ENCODE results near the gene RRAGC. TPM values are rescaled to one million over a fixed set of nuclear protein-coding genes. Genes with fewer than 3 reads are reported as not detected.
A peak's percentile ranks its signal among the peaks of the same experiment; 100 is the strongest.

RRAGC gene
- total and polyA plus RNA-seq, 10 of the 15 experiments (the other 5 are each of a cell fraction or from before 2014, with no cell fraction given), result 5.5 to 22.1 (median 15.0) TPM

DNA sequence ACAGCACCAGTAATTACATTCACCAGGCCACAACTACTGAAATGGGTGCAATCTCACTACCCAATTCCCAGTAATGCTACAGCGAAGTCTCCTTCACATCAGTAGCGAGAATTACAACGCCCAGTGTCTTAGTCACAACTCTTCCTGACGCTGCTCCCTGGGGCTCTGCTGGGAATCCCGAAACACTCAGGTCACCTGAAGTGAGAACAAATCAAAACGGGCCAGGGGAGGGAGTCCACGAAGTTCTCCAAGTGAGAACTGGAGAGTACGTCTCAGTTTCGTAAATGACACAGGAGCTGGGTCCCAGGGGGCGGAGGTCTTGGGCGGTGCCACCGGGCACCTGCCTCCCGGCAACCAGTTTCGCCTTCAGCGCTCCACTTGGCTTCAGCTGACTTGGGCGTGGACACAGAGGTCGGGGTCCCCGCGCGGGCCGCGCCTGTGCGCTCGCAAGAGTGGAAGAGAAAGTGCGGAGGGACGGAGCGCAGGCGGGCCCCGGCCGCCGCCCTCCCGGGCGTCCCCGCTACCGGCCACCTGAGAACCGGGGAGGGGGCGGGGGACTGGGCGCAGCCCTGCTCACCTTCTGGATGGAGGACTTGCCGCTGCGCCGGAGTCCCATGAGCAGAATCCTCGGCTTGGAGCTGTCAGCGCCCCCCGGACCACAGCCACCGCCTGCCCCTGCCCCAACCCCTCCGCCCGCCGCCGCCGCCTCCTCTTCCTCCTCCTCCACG is 575 bp downstream of the RRAGC start (continued):
- TF ChIP-seq CBX5 (IDR thresholded peaks at IDR 0.05; ENCODE audit: low read depth) (no peak), NR2F1 (conservative IDR thresholded peaks at IDR 0.05) (peak; percentile 29; the same call in 1 of the 2 replicates), CHD1 (IDR thresholded peaks at IDR 0.05; ENCODE audit: low read depth, low read length) (no peak), BRCA1 (IDR thresholded peaks at IDR 0.05; ENCODE audit: low read depth, low read length) (no peak), NFIC (IDR thresholded peaks at IDR 0.05; ENCODE audit: low read depth, low read length) (no peak), BHLHE40 (IDR thresholded peaks at IDR 0.05; ENCODE audit: borderline replicate concordance in 1 of 2, low read depth in 2 of 2, low read length in 1 of 2) (peak; percentile 55 to 73), YBX1 (IDR thresholded peaks at IDR 0.05) (no peak), MYC (IDR thresholded peaks at IDR 0.05; ENCODE audit: insufficient read depth, insufficient read length, insufficient replicate concordance, low read length, severe bottlenecking) (no peak), IRF4 (IDR thresholded peaks at IDR 0.05; ENCODE audit: low read depth, low read length) (no peak), ASH2L (IDR thresholded peaks at IDR 0.05; ENCODE audit: borderline replicate concordance, low read depth) (no peak; the same call in 1 of the 2 replicates), BMI1 (IDR thresholded peaks at IDR 0.05; ENCODE audit: borderline replicate concordance) (no peak), RAD21 (IDR thresholded peaks at IDR 0.05; ENCODE audit: insufficient read depth, low read depth, low read length) (no peak), SMARCA5 (IDR thresholded peaks at IDR 0.05) (no peak), HCFC1 (IDR thresholded peaks at IDR 0.05; ENCODE audit: low read length) (no peak), NFYA (IDR thresholded peaks at IDR 0.05; ENCODE audit: borderline replicate concordance, low read depth, low read length) (no peak), SREBF1 (IDR thresholded peaks at IDR 0.05; ENCODE audit: low read length) (no peak), CHD4 (IDR thresholded peaks at IDR 0.05) (no peak), ZNF622 (IDR thresholded peaks at IDR 0.05) (no peak), CREM (IDR thresholded peaks at IDR 0.05; ENCODE audit: low read depth) (0 out of 2 replicates have a peak, but pooled peaks have one; percentile 9), BACH1 (IDR thresholded peaks at IDR 0.05; ENCODE audit: borderline replicate concordance) (no peak), GATAD2B (conservative IDR thresholded peaks at IDR 0.05; ENCODE audit: low read depth) (peak; percentile 46; the same call in 1 of the 2 replicates), SREBF2 (IDR thresholded peaks at IDR 0.05; ENCODE audit: low read length) (no peak), CEBPB (IDR thresholded peaks at IDR 0.05; ENCODE audit: borderline replicate concordance in 1 of 2, low read depth in 2 of 2, low read length in 2 of 2) (no peak)
- TF ChIP-seq, protein P1, sequence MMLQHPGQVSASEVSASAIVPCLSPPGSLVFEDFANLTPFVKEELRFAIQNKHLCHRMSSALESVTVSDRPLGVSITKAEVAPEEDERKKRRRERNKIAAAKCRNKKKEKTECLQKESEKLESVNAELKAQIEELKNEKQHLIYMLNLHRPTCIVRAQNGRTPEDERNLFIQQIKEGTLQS (IDR thresholded peaks at IDR 0.05; ENCODE audit: borderline replicate concordance, extremely low read depth, low read depth, low read length), result no peak
- TF ChIP-seq, protein P2, sequence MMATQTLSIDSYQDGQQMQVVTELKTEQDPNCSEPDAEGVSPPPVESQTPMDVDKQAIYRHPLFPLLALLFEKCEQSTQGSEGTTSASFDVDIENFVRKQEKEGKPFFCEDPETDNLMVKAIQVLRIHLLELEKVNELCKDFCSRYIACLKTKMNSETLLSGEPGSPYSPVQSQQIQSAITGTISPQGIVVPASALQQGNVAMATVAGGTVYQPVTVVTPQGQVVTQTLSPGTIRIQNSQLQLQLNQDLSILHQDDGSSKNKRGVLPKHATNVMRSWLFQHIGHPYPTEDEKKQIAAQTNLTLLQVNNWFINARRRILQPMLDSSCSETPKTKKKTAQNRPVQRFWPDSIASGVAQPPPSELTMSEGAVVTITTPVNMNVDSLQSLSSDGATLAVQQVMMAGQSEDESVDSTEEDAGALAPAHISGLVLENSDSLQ (IDR thresholded peaks at IDR 0.05), result 0 out of 2 replicates have a peak, but pooled peaks have one; percentile 13
- TF ChIP-seq, protein P3, sequence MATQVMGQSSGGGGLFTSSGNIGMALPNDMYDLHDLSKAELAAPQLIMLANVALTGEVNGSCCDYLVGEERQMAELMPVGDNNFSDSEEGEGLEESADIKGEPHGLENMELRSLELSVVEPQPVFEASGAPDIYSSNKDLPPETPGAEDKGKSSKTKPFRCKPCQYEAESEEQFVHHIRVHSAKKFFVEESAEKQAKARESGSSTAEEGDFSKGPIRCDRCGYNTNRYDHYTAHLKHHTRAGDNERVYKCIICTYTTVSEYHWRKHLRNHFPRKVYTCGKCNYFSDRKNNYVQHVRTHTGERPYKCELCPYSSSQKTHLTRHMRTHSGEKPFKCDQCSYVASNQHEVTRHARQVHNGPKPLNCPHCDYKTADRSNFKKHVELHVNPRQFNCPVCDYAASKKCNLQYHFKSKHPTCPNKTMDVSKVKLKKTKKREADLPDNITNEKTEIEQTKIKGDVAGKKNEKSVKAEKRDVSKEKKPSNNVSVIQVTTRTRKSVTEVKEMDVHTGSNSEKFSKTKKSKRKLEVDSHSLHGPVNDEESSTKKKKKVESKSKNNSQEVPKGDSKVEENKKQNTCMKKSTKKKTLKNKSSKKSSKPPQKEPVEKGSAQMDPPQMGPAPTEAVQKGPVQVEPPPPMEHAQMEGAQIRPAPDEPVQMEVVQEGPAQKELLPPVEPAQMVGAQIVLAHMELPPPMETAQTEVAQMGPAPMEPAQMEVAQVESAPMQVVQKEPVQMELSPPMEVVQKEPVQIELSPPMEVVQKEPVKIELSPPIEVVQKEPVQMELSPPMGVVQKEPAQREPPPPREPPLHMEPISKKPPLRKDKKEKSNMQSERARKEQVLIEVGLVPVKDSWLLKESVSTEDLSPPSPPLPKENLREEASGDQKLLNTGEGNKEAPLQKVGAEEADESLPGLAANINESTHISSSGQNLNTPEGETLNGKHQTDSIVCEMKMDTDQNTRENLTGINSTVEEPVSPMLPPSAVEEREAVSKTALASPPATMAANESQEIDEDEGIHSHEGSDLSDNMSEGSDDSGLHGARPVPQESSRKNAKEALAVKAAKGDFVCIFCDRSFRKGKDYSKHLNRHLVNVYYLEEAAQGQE (IDR thresholded peaks at IDR 0.05; ENCODE audit: low read depth, low read length), result no peak
- TF ChIP-seq, protein P4, sequence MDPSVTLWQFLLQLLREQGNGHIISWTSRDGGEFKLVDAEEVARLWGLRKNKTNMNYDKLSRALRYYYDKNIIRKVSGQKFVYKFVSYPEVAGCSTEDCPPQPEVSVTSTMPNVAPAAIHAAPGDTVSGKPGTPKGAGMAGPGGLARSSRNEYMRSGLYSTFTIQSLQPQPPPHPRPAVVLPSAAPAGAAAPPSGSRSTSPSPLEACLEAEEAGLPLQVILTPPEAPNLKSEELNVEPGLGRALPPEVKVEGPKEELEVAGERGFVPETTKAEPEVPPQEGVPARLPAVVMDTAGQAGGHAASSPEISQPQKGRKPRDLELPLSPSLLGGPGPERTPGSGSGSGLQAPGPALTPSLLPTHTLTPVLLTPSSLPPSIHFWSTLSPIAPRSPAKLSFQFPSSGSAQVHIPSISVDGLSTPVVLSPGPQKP (IDR thresholded peaks at IDR 0.05; ENCODE audit: low read depth, low read length), result no peak
